RWPE1 (cell line): ENCODE data around the gene CYYR1.

Experiments used
- CTCF ChIA-PET: fragments of 350-600 bp; sonication (Branson Sonifier 250); formaldehyde crosslinking; extraction: SDS; loops from one replicate; lab custom pipeline; 2021; lab: Yijun Ruan, JAX
- POLR2A ChIA-PET: fragments of 400-600 bp; formaldehyde crosslinking; extraction: SDS; loops from one replicate; lab custom pipeline; 2020; ENCODE audit warnings: antibody characterized with exemption; ENCODE audit not compliant: low non-redundant PET; lab: Yijun Ruan, JAX
- DNase-seq: peaks from one replicate; pipeline ENCODE4 v3.0.0; 2012; ENCODE audit warnings: low spot score
- H3K27ac ChIP-seq: fragments of 450-650 bp; 2 replicates; pipeline ENCODE4 v1.5.1; 2017
- CTCF ChIP-seq: fragments of 450-650 bp; conservative IDR thresholded peaks from 2 replicates; pipeline ENCODE4 v1.5.1; 2017; ENCODE audit warnings: low read depth, mild to moderate bottlenecking

The CYYR1 gene

GRCh38 chr21:26437326-26438009 is 135.6 kb downstream of the CYYR1 start:
- no peak overlapping the region for H3K27ac ChIP-seq
- TF ChIP-seq CTCF, result no peak
- CTCF ChIA-PET, result no interaction called here
- POLR2A ChIA-PET, result no interaction called here
- no peak for DNase-seq

GRCh38 chr21:26433386-26433785 is 139.7 kb downstream of the CYYR1 start:
- POLR2A ChIA-PET, result no interaction called here
- no peak for DNase-seq

GRCh38 chr21:26432410-26432809 is 140.7 kb downstream of the CYYR1 start:
- H3K27ac ChIP-seq, result no peak overlapping the region
- ChIA-PET CTCF (no interaction called here), POLR2A (no interaction called here)
- DNase-seq, result no peak
- no peak for TF ChIP-seq CTCF

More at GRCh38 chr21:26433386-26433785, 139.7 kb downstream of the CYYR1 start:
- H3K27ac ChIP-seq, result no peak overlapping the region
- CTCF ChIA-PET, result no interaction called here
- no peak for TF ChIP-seq CTCF

- no peak for DNase-seq
- POLR2A ChIA-PET, result no interaction called here
- H3K27ac ChIP-seq, result no peak overlapping the region
- no peak for TF ChIP-seq CTCF
- CTCF ChIA-PET, result no interaction called here
Measured at GRCh38 chr21:26425576-26425975, 147.5 kb downstream of the CYYR1 start.

- H3K27ac ChIP-seq, result no peak overlapping the region
- DNase-seq, result no peak
- CTCF ChIA-PET, result no interaction called here
- no peak for TF ChIP-seq CTCF
- POLR2A ChIA-PET, result interaction anchor here (0.6 kb wide), 1 partner anchor 649 kb away, joined by 3 read pairs; no protein-coding TSS in a partner anchor
Measured at GRCh38 chr21:26423511-26423910, 149.6 kb downstream of the CYYR1 start.

GRCh38 chr21:26422706-26423105 is 150.4 kb downstream of the CYYR1 start:
- TF ChIP-seq CTCF, result no peak
- H3K27ac ChIP-seq, result no peak overlapping the region
- CTCF ChIA-PET, result interaction anchor here (0.8 kb wide), 1 partner anchor 8 kb away, joined by 7 read pairs; no protein-coding TSS in a partner anchor
- POLR2A ChIA-PET, result no interaction called here
- DNase-seq, result no peak
